Thyroid gland (tissue), 4 donors: ENCODE data around the gene SEMA4D. TPM values are rescaled to one million over a fixed set of nuclear protein-coding genes. Genes with fewer than 3 reads are reported as not detected.

Source experiments
- DNase-seq, 2 donors: peaks; one replicate each; pipeline ENCODE4 v3.0.0-alpha.2; 2019
- H3K27ac ChIP-seq, 3 donors: fragments of 200-600 bp; sonication (generic); 1 replicate in 2 of 3; 2 replicates in 1 of 3; pipeline ENCODE4 v1.5.1; 2016 to 2019; ENCODE audit warnings: mild to moderate bottlenecking in 1 of 3, moderate library complexity in 1 of 3
- H3K27me3 ChIP-seq: fragments of 200-600 bp; sonication (generic); one replicate; pipeline ENCODE4 v1.5.1; 2019
- H3K36me3 ChIP-seq, 2 donors: fragments of 200-600 bp; sonication (generic); one replicate each; pipeline ENCODE4 v1.5.1; 2016 to 2019
- H3K4me1 ChIP-seq, 2 donors: fragments of 200-600 bp; sonication (generic); one replicate each; pipeline ENCODE4 v1.5.1; 2017 to 2019
- H3K4me3 ChIP-seq, 3 donors: fragments of 200-600 bp; sonication (generic); replicated peaks in 1 of 3; 1 replicate in 2 of 3; 2 replicates in 1 of 3; pipeline ENCODE4 v1.5.1; 2016; ENCODE audit warnings: mild to moderate bottlenecking in 1 of 3
- H3K9me3 ChIP-seq: fragments of 200-600 bp; sonication (generic); one replicate; pipeline ENCODE4 v1.5.1; 2017
- POLR2A ChIP-seq, 2 donors: fragments of 450-650 bp; IDR thresholded peaks; one replicate each; pipeline ENCODE4 v1.6.1; 2017; ENCODE audit warnings: antibody characterized with exemption in 2 of 2, mild to moderate bottlenecking in 2 of 2, moderate library complexity in 1 of 2
- WGBS, 2 donors: methylation state at CpG; one replicate each; pipeline ENCODE4 v1.1.5; 2017; 5-methylcytosine and 5-hydroxymethylcytosine counted together
- intact Hi-C: fragments of 100-400 bp; cut with DNase I; formaldehyde crosslinking; loops from one replicate; pipeline ENCODE4 v1.15.1; 2023
- total RNA-seq, 4 donors: library from RNA; depleted of rRNA; stranded (reverse); fragments of >200 nt; gene quantifications; one replicate each; pipeline ENCODE4 v1.2.3, GENCODE V29; 2016
- TF ChIP-seq, protein P1 (sequence below), 6 experiments: fragments of 200-600 bp in 3 of 6; fragments of 450-650 bp in 3 of 6; sonication (generic) in 3 of 6; IDR thresholded peaks; one replicate each; pipeline ENCODE4 v1.5.1; 2016 to 2019; ENCODE audit warnings: antibody characterized with exemption in 6 of 6, mild to moderate bottlenecking in 2 of 6, inconsistent platforms in 1 of 6, moderate library complexity in 1 of 6

The SEMA4D gene
- total RNA-seq, 4 donors from 2014 or later: 19.9 to 29.6 (median 28.9) TPM

GRCh38 chr9:89366711-89367110 is 131.2 kb downstream of the SEMA4D start:
- TF ChIP-seq, protein P1, sequence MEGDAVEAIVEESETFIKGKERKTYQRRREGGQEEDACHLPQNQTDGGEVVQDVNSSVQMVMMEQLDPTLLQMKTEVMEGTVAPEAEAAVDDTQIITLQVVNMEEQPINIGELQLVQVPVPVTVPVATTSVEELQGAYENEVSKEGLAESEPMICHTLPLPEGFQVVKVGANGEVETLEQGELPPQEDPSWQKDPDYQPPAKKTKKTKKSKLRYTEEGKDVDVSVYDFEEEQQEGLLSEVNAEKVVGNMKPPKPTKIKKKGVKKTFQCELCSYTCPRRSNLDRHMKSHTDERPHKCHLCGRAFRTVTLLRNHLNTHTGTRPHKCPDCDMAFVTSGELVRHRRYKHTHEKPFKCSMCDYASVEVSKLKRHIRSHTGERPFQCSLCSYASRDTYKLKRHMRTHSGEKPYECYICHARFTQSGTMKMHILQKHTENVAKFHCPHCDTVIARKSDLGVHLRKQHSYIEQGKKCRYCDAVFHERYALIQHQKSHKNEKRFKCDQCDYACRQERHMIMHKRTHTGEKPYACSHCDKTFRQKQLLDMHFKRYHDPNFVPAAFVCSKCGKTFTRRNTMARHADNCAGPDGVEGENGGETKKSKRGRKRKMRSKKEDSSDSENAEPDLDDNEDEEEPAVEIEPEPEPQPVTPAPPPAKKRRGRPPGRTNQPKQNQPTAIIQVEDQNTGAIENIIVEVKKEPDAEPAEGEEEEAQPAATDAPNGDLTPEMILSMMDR (IDR thresholded peaks at IDR 0.05): no peak
- TF ChIP-seq POLR2A (IDR thresholded peaks at IDR 0.05): no peak
- DNase-seq: no peak
- peaks cover 2 to 6% of the 10 kb centered on the region in 2 donors for H3K36me3 ChIP-seq
- intact Hi-C loops: no loop called here
- no peaks in the 10 kb centered on the region for H3K9me3 ChIP-seq
- H3K4me1 ChIP-seq: peaks cover 7 to 10% of the 10 kb centered on the region in 2 donors
- H3K27ac ChIP-seq: no peak overlapping the region
- no peak overlapping the region for H3K4me3 ChIP-seq
- no peaks in the 10 kb centered on the region for H3K27me3 ChIP-seq
- 93 to 94% methylated on average over 3 of the region's 3 CpGs for WGBS, 2 donors

DNA sequence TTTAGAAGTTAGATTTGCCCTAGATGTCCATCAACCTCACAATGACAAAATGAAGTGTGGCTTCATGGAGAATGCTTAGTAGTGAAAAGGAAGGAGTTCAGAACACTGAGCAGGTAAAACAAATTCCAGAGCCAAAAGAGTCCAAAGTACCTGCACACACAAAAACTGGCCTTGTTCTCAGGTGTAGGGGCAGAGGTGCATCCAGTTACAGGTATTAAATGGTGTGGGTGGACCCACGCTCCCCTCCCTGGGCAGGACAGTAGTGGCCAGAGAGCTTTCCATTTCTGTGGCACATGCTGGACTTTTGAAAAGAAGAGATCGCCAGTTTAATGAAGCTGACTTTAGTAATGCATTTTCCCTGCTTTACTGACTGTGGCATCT is 132.4 kb downstream of the SEMA4D start:
- no peak for TF ChIP-seq POLR2A (IDR thresholded peaks at IDR 0.05)
- TF ChIP-seq, protein P1 (IDR thresholded peaks at IDR 0.05): no peak
- intact Hi-C loops: no loop called here
- 94 to 98% methylated on average over 2 of the region's 2 CpGs for WGBS, 2 donors
- Histone ChIP-seq H3K36me3 (peaks cover 6 to 16% of the 10 kb centered on the region in 2 donors), H3K4me1 (peaks cover 10 to 14% of the 10 kb centered on the region in 2 donors), H3K27ac (no peak overlapping the region), H3K9me3 (no peaks in the 10 kb centered on the region), H3K4me3 (no peak overlapping the region), H3K27me3 (no peaks in the 10 kb centered on the region)
- DNase-seq: no peak

- TF ChIP-seq POLR2A (IDR thresholded peaks at IDR 0.05): no peak
- TF ChIP-seq, protein P1 (IDR thresholded peaks at IDR 0.05): no peak
- H3K27me3 ChIP-seq: no peaks in the 10 kb centered on the region
- peaks cover 16 to 20% of the 10 kb centered on the region in 2 donors for H3K4me1 ChIP-seq
- no peak overlapping the region for H3K4me3 ChIP-seq
- H3K9me3 ChIP-seq: no peaks in the 10 kb centered on the region
- DNase-seq: no peak
- intact Hi-C loops: no loop called here
- WGBS, 2 donors: 92 to 95% methylated on average over 13 to 15 of the region's 17 CpGs
- peaks cover 6 to 16% of the 10 kb centered on the region in 2 donors for H3K36me3 ChIP-seq
- no peak overlapping the region for H3K27ac ChIP-seq
Observed at GRCh38 chr9:89364666-89365531, 133.0 kb downstream of the SEMA4D start.

DNA sequence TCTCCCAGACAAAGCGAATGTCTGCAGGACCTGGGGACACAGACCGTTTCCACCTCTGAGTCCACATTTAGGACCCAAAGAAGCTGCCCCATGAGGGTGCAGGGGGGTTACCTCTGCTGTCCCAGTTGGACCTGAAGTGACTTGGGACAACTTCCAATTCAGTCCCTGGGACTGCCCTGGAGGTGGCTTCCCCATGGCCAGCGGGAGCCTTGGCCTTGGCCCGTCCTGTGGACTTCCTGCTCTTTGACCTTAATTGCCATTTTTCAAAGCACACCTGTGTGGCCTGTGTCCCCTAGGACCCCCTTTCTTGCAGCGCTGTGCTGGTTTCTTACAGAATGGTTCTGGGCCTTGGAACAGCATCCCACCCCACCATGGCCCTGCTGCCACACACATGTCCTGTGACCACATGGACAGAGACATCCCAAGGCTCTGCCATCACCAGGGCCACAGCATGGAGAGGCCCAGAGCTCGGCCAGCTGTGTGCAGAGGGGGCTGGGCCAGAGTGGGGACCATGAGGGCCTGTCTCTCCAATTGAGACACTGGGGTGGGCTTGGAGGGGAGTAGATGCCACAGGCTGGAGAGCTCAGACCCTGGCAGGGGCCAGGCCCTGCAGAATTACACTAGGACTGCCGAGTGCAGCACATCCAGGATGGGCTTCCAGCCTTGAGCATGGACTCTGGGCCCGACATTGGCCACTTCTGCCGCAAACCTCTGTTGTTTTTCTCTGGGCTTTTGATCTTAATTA is 133.8 kb downstream of the SEMA4D start:
- WGBS, 2 donors: 91 to 94% methylated on average over 8 to 9 of the region's 9 CpGs
- intact Hi-C loops: no loop called here
- no peak for DNase-seq

More for the DNA sequence above, 133.8 kb downstream of the SEMA4D start:
- H3K9me3 ChIP-seq: no peaks in the 10 kb centered on the region
- H3K27ac ChIP-seq: no peak overlapping the region
- H3K27me3 ChIP-seq: no peaks in the 10 kb centered on the region
- TF ChIP-seq POLR2A (IDR thresholded peaks at IDR 0.05): no peak
- TF ChIP-seq, protein P1 (IDR thresholded peaks at IDR 0.05): no peak
- H3K4me3 ChIP-seq: no peak overlapping the region
- H3K36me3 ChIP-seq: peaks cover 6 to 16% of the 10 kb centered on the region in 2 donors
- peaks cover 24 to 29% of the 10 kb centered on the region in 2 donors for H3K4me1 ChIP-seq
